LNCAP (cell line): Measurements from ENCODE around the gene IQCN.

Experiments used
- CTCF ChIP-seq: fragments of 450-650 bp; IDR thresholded peaks from 2 replicates; pipeline ENCODE4 v1.5.1; 2017; ENCODE audit warnings: mild to moderate bottlenecking

Gene IQCN

GRCh38 chr19:18308948-18309325 lies 34.7 kb upstream of the IQCN start:
- TF ChIP-seq CTCF, result no peak

- TF ChIP-seq CTCF, result no peak
These were observed 34.0 kb upstream of the IQCN start for GRCh38 chr19:18308051-18308947.

- TF ChIP-seq CTCF, result no peak
These were observed 33.0 kb upstream of the IQCN start for GRCh38 chr19:18307271-18307681.

GRCh38 chr19:18306888-18307260 lies 32.6 kb upstream of the IQCN start:
- TF ChIP-seq CTCF, result no peak

- TF ChIP-seq CTCF, result no peak
These were observed 32.1 kb upstream of the IQCN start for GRCh38 chr19:18306209-18306887.

GRCh38 chr19:18304458-18305310 lies 30.4 kb upstream of the IQCN start:
- TF ChIP-seq CTCF, result no peak

GRCh38 chr19:18304208-18304457 lies 29.9 kb upstream of the IQCN start:
- TF ChIP-seq CTCF, result no peak
